Thoracic aorta (tissue), 2 donors: ENCODE measurements around the gene TXNRD2. TPM values are rescaled to one million over a fixed set of nuclear protein-coding genes. Genes with fewer than 3 reads are reported as not detected.

ENCODE experiments used
- ATAC-seq: fragments of 150-250 bp; one replicate; pipeline ENCODE4 v1.8.0; 2017; ENCODE audit warnings: low read depth; ENCODE audit not compliant: insufficient number of reproducible peaks, low FRiP score
- DNase-seq: peaks from one replicate; pipeline ENCODE4 v3.0.0-alpha.2; 2020; ENCODE audit warnings: low spot score
- H3K27ac ChIP-seq, 2 donors: fragments of 200-600 bp; sonication (generic); 1 replicate in 1 of 2; 2 replicates in 1 of 2; pipeline ENCODE4 v1.5.1; 2016; ENCODE audit warnings: mild to moderate bottlenecking in 2 of 2, moderate library complexity in 2 of 2
- H3K27me3 ChIP-seq: fragments of 200-600 bp; sonication (generic); replicated peaks from 2 replicates; pipeline ENCODE4 v1.6.0; 2016; ENCODE audit warnings: mild to moderate bottlenecking; ENCODE audit not compliant: insufficient read depth
- H3K36me3 ChIP-seq: fragments of 200-600 bp; sonication (generic); one replicate; pipeline ENCODE4 v1.5.1; 2016
- H3K4me1 ChIP-seq, 2 donors: fragments of 200-600 bp; sonication (generic); 1 replicate in 1 of 2; 2 replicates in 1 of 2; pipeline versions ENCODE4 v1.5.1 to v1.6.0; 2016; ENCODE audit warnings: low read depth in 2 of 2, mild to moderate bottlenecking in 1 of 2; ENCODE audit not compliant: control insufficient read depth in 1 of 2
- H3K4me3 ChIP-seq: fragments of 200-600 bp; sonication (generic); 2 replicates; pipeline ENCODE4 v1.5.1; 2016; ENCODE audit warnings: mild to moderate bottlenecking
- H3K9me3 ChIP-seq: fragments of 200-600 bp; sonication (generic); 2 replicates; pipeline ENCODE4 v1.5.1; 2016
- total RNA-seq, 2 donors: library from RNA; depleted of rRNA; stranded (reverse); fragments of >200 nt; gene quantifications; one replicate each; pipeline versions ENCODE4 v1.1.0 to v1.2.3, GENCODE V29; 2016
- TF ChIP-seq, protein P1 (sequence below): fragments of 200-600 bp; sonication (generic); IDR thresholded peaks from one replicate; pipeline ENCODE4 v1.5.1; 2019; ENCODE audit warnings: antibody characterized with exemption

TXNRD2 gene
- total RNA-seq, 2 donors from 2014 or later = 27.4 to 37.6 TPM

DNA sequence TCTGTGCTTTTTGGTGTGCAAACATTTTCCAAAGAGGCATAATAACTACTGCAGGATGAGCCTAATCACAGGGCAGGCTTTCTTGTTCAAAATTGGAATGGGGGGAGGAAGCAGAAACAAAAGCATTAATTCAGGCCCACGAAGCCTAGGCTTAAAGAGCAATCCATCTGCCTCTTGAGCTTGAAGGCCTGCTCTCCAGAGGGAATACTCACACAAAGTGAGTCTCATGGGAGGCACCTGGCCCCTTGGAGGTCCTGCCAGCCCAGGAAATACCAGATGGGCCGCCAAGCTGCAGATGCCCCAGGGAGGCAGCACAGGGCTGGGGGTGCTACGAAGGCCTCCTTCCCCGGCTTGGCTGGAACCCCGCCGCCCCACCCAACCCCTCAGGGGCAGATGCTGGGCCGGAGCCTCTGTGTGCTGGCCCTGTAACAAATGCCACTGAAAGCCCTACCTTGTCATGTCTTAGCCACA is 39.3 kb downstream of the TXNRD2 start:
- Histone ChIP-seq H3K27ac (no peak overlapping the region), H3K36me3 (peaks cover 12% of the 10 kb centered on the region), H3K4me3 (no peak overlapping the region), H3K27me3 (no peaks in the 10 kb centered on the region), H3K9me3 (no peaks in the 10 kb centered on the region), H3K4me1 (no peaks in the 10 kb centered on the region)
- DNase-seq = no peak
- TF ChIP-seq, protein P1, sequence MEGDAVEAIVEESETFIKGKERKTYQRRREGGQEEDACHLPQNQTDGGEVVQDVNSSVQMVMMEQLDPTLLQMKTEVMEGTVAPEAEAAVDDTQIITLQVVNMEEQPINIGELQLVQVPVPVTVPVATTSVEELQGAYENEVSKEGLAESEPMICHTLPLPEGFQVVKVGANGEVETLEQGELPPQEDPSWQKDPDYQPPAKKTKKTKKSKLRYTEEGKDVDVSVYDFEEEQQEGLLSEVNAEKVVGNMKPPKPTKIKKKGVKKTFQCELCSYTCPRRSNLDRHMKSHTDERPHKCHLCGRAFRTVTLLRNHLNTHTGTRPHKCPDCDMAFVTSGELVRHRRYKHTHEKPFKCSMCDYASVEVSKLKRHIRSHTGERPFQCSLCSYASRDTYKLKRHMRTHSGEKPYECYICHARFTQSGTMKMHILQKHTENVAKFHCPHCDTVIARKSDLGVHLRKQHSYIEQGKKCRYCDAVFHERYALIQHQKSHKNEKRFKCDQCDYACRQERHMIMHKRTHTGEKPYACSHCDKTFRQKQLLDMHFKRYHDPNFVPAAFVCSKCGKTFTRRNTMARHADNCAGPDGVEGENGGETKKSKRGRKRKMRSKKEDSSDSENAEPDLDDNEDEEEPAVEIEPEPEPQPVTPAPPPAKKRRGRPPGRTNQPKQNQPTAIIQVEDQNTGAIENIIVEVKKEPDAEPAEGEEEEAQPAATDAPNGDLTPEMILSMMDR = no peak
- no peak for ATAC-seq

- Histone ChIP-seq H3K9me3 (no peaks in the 10 kb centered on the region), H3K36me3 (peaks cover 12% of the 10 kb centered on the region), H3K27ac (no peak overlapping the region), H3K4me1 (no peaks in the 10 kb centered on the region), H3K4me3 (no peak overlapping the region), H3K27me3 (no peaks in the 10 kb centered on the region)
- ATAC-seq (no peak), DNase-seq (no peak)
- TF ChIP-seq, protein P1 = no peak
These were observed 39.9 kb downstream of the TXNRD2 start for GRCh38 chr22:19901577-19902244.

DNA sequence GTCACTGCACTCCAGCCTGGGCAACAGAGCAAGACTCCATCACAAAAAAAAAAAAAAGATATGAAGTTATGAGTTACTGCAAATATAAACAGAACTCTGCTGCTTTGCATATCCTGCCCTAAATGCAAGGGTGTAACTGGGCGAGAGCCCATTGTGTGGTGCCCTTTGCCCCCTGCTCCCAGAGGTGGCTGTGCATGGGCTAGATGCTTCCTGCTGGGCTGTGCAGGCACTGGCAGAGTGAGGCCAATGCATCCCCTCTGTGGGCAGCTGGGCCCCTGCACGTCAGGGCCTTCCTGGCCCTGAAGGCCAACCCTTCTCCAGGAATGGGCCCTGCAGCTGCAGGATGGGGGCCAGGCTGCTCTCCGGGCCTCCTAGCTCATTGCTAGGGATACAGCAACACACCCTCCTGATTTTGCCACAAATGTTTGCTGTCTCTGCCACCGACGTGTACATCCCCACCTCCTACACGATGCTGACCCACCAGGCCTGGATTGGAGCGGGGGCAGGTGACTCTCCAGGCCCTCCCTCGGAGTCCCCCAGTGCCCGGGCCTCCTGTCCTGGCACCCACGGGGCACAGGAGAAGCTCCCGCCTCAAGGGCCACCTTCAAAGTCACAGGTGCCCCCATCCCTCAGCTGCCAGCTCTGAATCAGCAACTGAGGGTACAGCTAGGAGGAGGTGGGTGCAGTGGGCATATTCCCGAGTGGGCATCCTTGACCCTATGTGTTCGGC is 40.7 kb downstream of the TXNRD2 start:
- TF ChIP-seq, protein P1 = no peak
- Histone ChIP-seq H3K9me3 (no peaks in the 10 kb centered on the region), H3K4me3 (no peak overlapping the region), H3K36me3 (peaks cover 12% of the 10 kb centered on the region), H3K27ac (no peak overlapping the region), H3K27me3 (no peaks in the 10 kb centered on the region), H3K4me1 (no peaks in the 10 kb centered on the region)
- ATAC-seq (no peak), DNase-seq (no peak)

GRCh38 chr22:19898831-19899567 is 42.6 kb downstream of the TXNRD2 start:
- no peaks in the 10 kb centered on the region for H3K9me3 ChIP-seq
- H3K4me3 ChIP-seq = no peak overlapping the region
- no peaks in the 10 kb centered on the region for H3K4me1 ChIP-seq
- DNase-seq (no peak), ATAC-seq (no peak)
- TF ChIP-seq, protein P1 = no peak
- no peaks in the 10 kb centered on the region for H3K27me3 ChIP-seq
- H3K27ac ChIP-seq = no peak overlapping the region
- peaks cover 13% of the 10 kb centered on the region for H3K36me3 ChIP-seq

GRCh38 chr22:19898145-19898544 is 43.5 kb downstream of the TXNRD2 start:
- TF ChIP-seq, protein P1 = no peak
- ATAC-seq (no peak), DNase-seq (no peak)
- no peak overlapping the region for H3K27ac ChIP-seq
- H3K36me3 ChIP-seq = peaks cover 18% of the 10 kb centered on the region
- H3K27me3 ChIP-seq = no peaks in the 10 kb centered on the region
- no peak overlapping the region for H3K4me3 ChIP-seq
- H3K9me3 ChIP-seq = no peaks in the 10 kb centered on the region
- no peaks in the 10 kb centered on the region for H3K4me1 ChIP-seq
